Stimulated activated CD8-positive, alpha-beta memory T cell treated with anti-CD3 and anti-CD28 coated beads, Interleukin-15, amount 100 ng/mL, for 4 hours (primary cell): ENCODE results near the gene IRGC.

Experiments used
- DNase-seq, 2 donors: peaks; one replicate each; pipeline ENCODE4 v3.0.0-alpha.2; 2020; ENCODE audit warnings: low read depth in 2 of 2

Gene IRGC

GRCh38 chr19:43691755-43692154, 24.1 kb upstream of the IRGC start:
- DNase-seq = no peak

- DNase-seq = no peak
Measured at GRCh38 chr19:43692385-43692784, 23.5 kb upstream of the IRGC start.

GRCh38 chr19:43692877-43693276, 23.0 kb upstream of the IRGC start:
- DNase-seq = no peak

GRCh38 chr19:43694553-43694952, 21.3 kb upstream of the IRGC start:
- no peak for DNase-seq

- no peak for DNase-seq
Measured at GRCh38 chr19:43695985-43696704, 19.7 kb upstream of the IRGC start.

- no peak for DNase-seq
Measured at GRCh38 chr19:43697295-43697694, 18.6 kb upstream of the IRGC start.

GRCh38 chr19:43699506-43700394, 16.1 kb upstream of the IRGC start:
- no peak for DNase-seq

- no peak for DNase-seq
Measured at GRCh38 chr19:43700395-43701000, 15.4 kb upstream of the IRGC start.

GRCh38 chr19:43704002-43704705, 11.7 kb upstream of the IRGC start:
- DNase-seq = no peak

- DNase-seq = no peak
Measured at GRCh38 chr19:43705729-43706128, 10.1 kb upstream of the IRGC start.

GRCh38 chr19:43707158-43707712, 8.6 kb upstream of the IRGC start:
- DNase-seq = no peak

- DNase-seq = no peak
Measured at GRCh38 chr19:43708716-43709115, 7.2 kb upstream of the IRGC start.

- no peak for DNase-seq
Measured at GRCh38 chr19:43711751-43712355, 4.0 kb upstream of the IRGC start.

GRCh38 chr19:43713208-43713607, 2.7 kb upstream of the IRGC start:
- DNase-seq = no peak

- DNase-seq = no peak
Measured at GRCh38 chr19:43718627-43719377, 2.9 kb downstream of the IRGC start.

- DNase-seq = no peak
Measured at GRCh38 chr19:43719378-43719868, 3.5 kb downstream of the IRGC start.

GRCh38 chr19:43719918-43720317, 4.0 kb downstream of the IRGC start:
- DNase-seq = no peak

- DNase-seq = no peak
Measured at GRCh38 chr19:43720936-43721335, 5.1 kb downstream of the IRGC start.

- no peak for DNase-seq
Measured at GRCh38 chr19:43721469-43722048, 5.7 kb downstream of the IRGC start.

- no peak for DNase-seq
Measured at GRCh38 chr19:43723588-43723987, 7.7 kb downstream of the IRGC start.
